ENCODE measurements around the gene CDH4.

DNA sequence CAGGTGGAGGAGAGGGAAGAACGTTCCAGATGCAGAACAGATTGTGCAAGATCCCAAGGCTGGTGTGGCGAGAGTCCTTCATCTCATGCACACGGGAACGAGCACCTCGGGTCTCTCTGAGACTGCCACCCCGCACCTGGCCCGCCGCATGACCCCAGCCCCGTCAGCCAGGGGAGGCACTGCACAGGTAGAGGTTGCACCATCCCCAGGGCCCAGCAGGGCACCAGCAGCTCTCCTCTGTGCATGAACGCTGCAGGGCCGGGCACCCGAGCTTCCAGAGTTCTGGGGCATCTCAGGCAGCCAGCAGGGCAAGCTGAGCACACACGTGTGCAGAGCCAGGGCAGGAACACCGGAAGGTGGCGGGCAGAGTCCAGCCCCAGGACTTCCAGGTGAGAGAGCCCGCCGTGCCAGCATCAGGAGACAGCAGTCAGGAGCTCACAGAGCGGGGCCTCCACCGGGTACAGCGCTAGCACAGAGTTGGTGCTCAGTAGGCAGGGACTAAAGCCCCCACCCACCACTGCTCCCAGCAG is 620.4 kb downstream of the CDH4 start:
- TF ChIP-seq POLR2A (IDR thresholded peaks at IDR 0.05; ENCODE audit: control extremely low read depth in 1 of 2, low read depth in 2 of 2, low read length in 2 of 2) (no peak), EP300 (IDR thresholded peaks at IDR 0.05; ENCODE audit: borderline replicate concordance in 1 of 2, low read depth in 2 of 2, low read length in 2 of 2) (no peak), YY1 (IDR thresholded peaks at IDR 0.05; ENCODE audit: low read depth, low read length) (no peak), POLR2AphosphoS5 (IDR thresholded peaks at IDR 0.05; ENCODE audit: low read depth, low read length) (no peak), SRF (IDR thresholded peaks at IDR 0.05; ENCODE audit: low read depth, low read length) (no peak), EZH2 (IDR thresholded peaks at IDR 0.05; ENCODE audit: low read depth, low read length, severe bottlenecking) (no peak), BCL11A (IDR thresholded peaks at IDR 0.05; ENCODE audit: low read depth in 2 of 2, low read length in 2 of 2) (no peak), RFX5 (IDR thresholded peaks at IDR 0.05; ENCODE audit: borderline replicate concordance, low read depth, low read length) (no peak)
- TF ChIP-seq, protein P1, sequence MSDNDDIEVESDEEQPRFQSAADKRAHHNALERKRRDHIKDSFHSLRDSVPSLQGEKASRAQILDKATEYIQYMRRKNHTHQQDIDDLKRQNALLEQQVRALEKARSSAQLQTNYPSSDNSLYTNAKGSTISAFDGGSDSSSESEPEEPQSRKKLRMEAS (IDR thresholded peaks at IDR 0.05), result no peak
- TF ChIP-seq, protein P2, sequence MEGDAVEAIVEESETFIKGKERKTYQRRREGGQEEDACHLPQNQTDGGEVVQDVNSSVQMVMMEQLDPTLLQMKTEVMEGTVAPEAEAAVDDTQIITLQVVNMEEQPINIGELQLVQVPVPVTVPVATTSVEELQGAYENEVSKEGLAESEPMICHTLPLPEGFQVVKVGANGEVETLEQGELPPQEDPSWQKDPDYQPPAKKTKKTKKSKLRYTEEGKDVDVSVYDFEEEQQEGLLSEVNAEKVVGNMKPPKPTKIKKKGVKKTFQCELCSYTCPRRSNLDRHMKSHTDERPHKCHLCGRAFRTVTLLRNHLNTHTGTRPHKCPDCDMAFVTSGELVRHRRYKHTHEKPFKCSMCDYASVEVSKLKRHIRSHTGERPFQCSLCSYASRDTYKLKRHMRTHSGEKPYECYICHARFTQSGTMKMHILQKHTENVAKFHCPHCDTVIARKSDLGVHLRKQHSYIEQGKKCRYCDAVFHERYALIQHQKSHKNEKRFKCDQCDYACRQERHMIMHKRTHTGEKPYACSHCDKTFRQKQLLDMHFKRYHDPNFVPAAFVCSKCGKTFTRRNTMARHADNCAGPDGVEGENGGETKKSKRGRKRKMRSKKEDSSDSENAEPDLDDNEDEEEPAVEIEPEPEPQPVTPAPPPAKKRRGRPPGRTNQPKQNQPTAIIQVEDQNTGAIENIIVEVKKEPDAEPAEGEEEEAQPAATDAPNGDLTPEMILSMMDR (IDR thresholded peaks at IDR 0.05; ENCODE audit: control extremely low read depth in 1 of 3, insufficient read depth in 1 of 3, low read depth in 1 of 3, low read length in 3 of 3), result no peak

All from H1 (cell line).